ENCODE measurements around the gene CDYL2. TPM values are rescaled to one million over a fixed set of nuclear protein-coding genes. Genes with fewer than 3 reads are reported as not detected.

The CDYL2 gene
- total RNA-seq, 4 donors from 2014 or later = 1.8 to 4.8 (median 3.1) TPM

DNA sequence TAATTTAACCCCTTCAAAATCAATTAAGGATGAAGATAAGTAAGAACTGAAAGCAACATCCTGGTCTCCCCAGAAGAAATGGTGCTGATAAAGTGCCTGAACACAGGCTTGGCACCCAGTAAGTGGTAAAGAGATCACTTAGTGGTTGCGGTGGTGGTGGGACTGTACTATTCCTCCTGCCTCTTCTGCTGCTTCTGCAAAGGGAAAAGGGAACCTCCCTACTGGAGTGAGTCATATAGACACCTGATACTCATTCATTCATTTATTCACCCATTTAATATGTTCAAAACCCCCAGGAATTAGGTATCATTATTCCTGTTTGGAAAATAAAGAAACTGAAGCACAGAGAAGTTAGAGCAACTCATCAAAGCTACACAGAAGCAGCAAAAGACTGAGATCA lies 60.6 kb downstream of the CDYL2 start:
- H3K27me3 ChIP-seq = no peaks in the 10 kb centered on the region
- no peaks in the 10 kb centered on the region for H3K36me3 ChIP-seq
- no peak overlapping the region for H3K27ac ChIP-seq
- peaks cover 0 to 3% (median 0%) of the 10 kb centered on the region in 3 donors for H3K9me3 ChIP-seq
- intact Hi-C loops (cut with DNase I) = no loop called here
- H3K4me3 ChIP-seq = no peak overlapping the region
- 82 to 87% methylated on average over 1 of the region's 1 CpG for WGBS, 2 donors
- TF ChIP-seq, protein P1, sequence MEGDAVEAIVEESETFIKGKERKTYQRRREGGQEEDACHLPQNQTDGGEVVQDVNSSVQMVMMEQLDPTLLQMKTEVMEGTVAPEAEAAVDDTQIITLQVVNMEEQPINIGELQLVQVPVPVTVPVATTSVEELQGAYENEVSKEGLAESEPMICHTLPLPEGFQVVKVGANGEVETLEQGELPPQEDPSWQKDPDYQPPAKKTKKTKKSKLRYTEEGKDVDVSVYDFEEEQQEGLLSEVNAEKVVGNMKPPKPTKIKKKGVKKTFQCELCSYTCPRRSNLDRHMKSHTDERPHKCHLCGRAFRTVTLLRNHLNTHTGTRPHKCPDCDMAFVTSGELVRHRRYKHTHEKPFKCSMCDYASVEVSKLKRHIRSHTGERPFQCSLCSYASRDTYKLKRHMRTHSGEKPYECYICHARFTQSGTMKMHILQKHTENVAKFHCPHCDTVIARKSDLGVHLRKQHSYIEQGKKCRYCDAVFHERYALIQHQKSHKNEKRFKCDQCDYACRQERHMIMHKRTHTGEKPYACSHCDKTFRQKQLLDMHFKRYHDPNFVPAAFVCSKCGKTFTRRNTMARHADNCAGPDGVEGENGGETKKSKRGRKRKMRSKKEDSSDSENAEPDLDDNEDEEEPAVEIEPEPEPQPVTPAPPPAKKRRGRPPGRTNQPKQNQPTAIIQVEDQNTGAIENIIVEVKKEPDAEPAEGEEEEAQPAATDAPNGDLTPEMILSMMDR (IDR thresholded peaks at IDR 0.05) = no peak
- no peaks in the 10 kb centered on the region for H3K4me1 ChIP-seq
- no peak for DNase-seq

DNA sequence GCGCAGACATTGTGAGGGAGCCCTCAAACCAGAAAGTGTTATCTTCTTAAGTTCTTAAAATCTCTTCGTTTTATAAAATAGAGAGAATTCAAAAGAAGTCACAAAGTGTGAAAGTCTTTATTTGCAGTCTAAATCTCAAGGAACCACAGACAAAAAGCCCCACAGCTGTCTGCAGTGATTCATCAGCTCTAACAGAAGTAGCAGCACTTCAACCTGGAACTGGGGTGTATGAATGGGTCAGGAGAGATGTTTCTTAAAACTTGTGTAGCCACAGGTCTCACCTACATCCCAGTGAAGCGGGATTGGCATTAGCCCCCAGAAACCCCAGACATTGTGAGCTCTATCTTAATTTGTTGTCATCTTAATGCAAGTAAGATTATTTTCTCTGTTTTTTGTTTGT lies 61.1 kb downstream of the CDYL2 start:
- no peaks in the 10 kb centered on the region for H3K4me1 ChIP-seq
- H3K27ac ChIP-seq = no peak overlapping the region
- TF ChIP-seq, protein P1 (IDR thresholded peaks at IDR 0.05) = no peak
- no peak for TF ChIP-seq POLR2A (IDR thresholded peaks at IDR 0.05)
- WGBS, 2 donors = 47 to 62% methylated on average over 3 of the region's 3 CpGs
- no peak for DNase-seq
- no peak overlapping the region for H3K4me3 ChIP-seq
- H3K27me3 ChIP-seq = no peaks in the 10 kb centered on the region
- H3K9me3 ChIP-seq = peaks cover 0 to 3% (median 0%) of the 10 kb centered on the region in 3 donors
- intact Hi-C loops (cut with DNase I) = no loop called here
- H3K36me3 ChIP-seq = no peaks in the 10 kb centered on the region

DNA sequence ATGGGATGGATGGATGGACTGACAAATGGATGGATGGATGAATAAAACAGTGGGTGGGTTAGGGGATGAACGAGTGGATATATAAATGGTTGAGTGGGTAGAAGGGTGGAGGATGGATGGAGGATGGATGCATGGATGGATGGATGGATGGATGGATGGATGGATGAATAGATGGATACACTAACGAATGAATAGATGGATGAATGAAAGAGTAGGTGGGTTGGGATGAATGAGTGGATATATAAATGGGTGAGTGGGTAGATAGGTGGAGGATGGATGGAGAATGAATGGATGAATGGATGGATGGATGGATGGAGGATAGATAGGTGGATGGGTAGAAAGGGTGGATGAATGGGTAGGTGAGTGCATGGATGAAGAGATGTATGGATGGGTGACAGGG lies 62.1 kb downstream of the CDYL2 start:
- intact Hi-C loops (cut with DNase I) = no loop called here
- WGBS, 2 donors = 87% methylated on average over 2 of the region's 2 CpGs
- Histone ChIP-seq H3K4me1 (no peaks in the 10 kb centered on the region), H3K9me3 (peaks cover 0 to 3% (median 0%) of the 10 kb centered on the region in 3 donors), H3K27ac (no peak overlapping the region), H3K27me3 (no peaks in the 10 kb centered on the region), H3K36me3 (no peaks in the 10 kb centered on the region), H3K4me3 (no peak overlapping the region)
- TF ChIP-seq POLR2A (IDR thresholded peaks at IDR 0.05) = no peak
- TF ChIP-seq, protein P1 (IDR thresholded peaks at IDR 0.05) = no peak
- no peak for DNase-seq

DNA sequence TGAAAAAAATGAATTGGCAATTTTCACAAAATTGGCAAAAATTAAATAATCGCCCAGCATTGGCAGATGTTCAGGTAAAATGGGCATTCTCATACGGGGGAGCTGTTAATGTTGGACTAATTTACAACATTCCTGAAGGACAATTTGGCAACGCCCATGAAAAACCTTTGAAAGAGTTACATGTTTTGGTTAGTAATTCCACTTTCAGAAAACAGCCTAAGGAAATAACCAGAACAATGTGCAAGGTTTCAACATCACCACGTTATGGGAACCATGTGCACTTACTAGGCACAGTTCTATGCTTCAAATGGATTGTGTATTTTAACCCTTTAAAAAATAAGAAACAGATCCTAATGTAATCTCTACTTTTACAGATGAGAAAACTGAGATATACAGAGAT lies 62.7 kb downstream of the CDYL2 start:
- no peak for DNase-seq
- H3K4me3 ChIP-seq = no peak overlapping the region
- intact Hi-C loops (cut with DNase I) = no loop called here
- WGBS, 2 donors = 31 to 42% methylated on average over 4 of the region's 4 CpGs
- no peak overlapping the region for H3K27ac ChIP-seq
- TF ChIP-seq, protein P1 (IDR thresholded peaks at IDR 0.05) = no peak
- TF ChIP-seq POLR2A (IDR thresholded peaks at IDR 0.05) = no peak
- H3K27me3 ChIP-seq = no peaks in the 10 kb centered on the region
- no peaks in the 10 kb centered on the region for H3K36me3 ChIP-seq
- H3K4me1 ChIP-seq = no peaks in the 10 kb centered on the region
- peaks cover 0 to 3% (median 0%) of the 10 kb centered on the region in 3 donors for H3K9me3 ChIP-seq

DNA sequence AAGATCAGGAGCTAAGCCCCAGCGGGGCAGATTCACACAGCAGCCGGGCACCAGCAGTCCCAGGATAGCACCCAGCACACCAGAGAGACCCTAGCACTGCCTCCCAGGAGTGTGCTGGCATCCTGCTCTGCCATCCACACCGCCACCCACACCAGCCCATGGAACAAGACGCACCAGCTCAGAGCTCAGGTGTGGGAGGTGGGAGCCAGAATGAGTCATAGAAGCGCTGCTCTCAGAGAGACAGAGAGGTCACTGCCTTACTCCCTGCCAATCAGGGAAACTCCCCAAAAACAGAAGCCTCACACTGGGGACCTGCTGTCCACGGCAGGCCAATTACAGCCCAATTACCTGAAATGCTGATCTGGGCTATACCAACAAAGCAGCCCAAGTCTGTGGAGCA lies 64.9 kb downstream of the CDYL2 start:
- no peaks in the 10 kb centered on the region for H3K4me1 ChIP-seq
- H3K27ac ChIP-seq = no peak overlapping the region
- intact Hi-C loops (cut with DNase I) = no loop called here
- H3K9me3 ChIP-seq = peaks cover 0 to 3% (median 0%) of the 10 kb centered on the region in 3 donors
- DNase-seq = no peak
- H3K27me3 ChIP-seq = no peaks in the 10 kb centered on the region
- H3K4me3 ChIP-seq = no peak overlapping the region
- 65 to 88% methylated on average over 2 to 6 of the region's 6 CpGs for WGBS, 2 donors
- TF ChIP-seq, protein P1 (IDR thresholded peaks at IDR 0.05) = no peak
- TF ChIP-seq POLR2A (IDR thresholded peaks at IDR 0.05) = no peak
- H3K36me3 ChIP-seq = no peaks in the 10 kb centered on the region
